ENCODE measurements around the gene LARGE1. TPM values are rescaled to one million over a fixed set of nuclear protein-coding genes. Genes with fewer than 3 reads are reported as not detected.

LARGE1 gene
- total and polyA plus RNA-seq, 9 of the 15 experiments (the other 6 are each of a cell fraction or from before 2014, with no cell fraction given): 0.01 to 0.66 (median 0.14) TPM; not detected in 2

- no peak for FAIRE-seq
- Histone ChIP-seq H2AFZ (ENCODE audit: low read depth, low read length) (no peak overlapping the region), H3K4me3 (no peak overlapping the region), H3K27ac (ENCODE audit: extremely low read depth, low read depth, low read length) (no peak overlapping the region), H3K9me3 (replicated peaks; ENCODE audit: control insufficient read depth, insufficient read depth, low read depth, low read length) (no peaks in the 10 kb centered on the region), H3K4me2 (ENCODE audit: insufficient read depth, low read length) (no peak overlapping the region), H3K79me2 (ENCODE audit: control insufficient read depth, insufficient read depth, low read length) (no peaks in the 10 kb centered on the region), H3K36me3 (ENCODE audit: control insufficient read depth, insufficient read depth, low read length) (no peaks in the 10 kb centered on the region), H3K27me3 (ENCODE audit: control insufficient read depth in 2 of 2, insufficient read depth in 2 of 2, low read length in 2 of 2) (no peaks in the 10 kb centered on the region), H3K9me1 (ENCODE audit: control insufficient read depth, insufficient read depth, low read length) (no peaks in the 10 kb centered on the region), H3K4me1 (replicated peaks in 1 of 2; ENCODE audit: control insufficient read depth in 2 of 2, insufficient read depth in 2 of 2, low read length in 2 of 2) (no peaks in the 10 kb centered on the region), H3K9ac (ENCODE audit: insufficient read depth in 1 of 2, low read depth in 2 of 2, low read length in 2 of 2) (no peak overlapping the region), H4K20me1 (replicated peaks; ENCODE audit: control insufficient read depth, insufficient read depth, low read length) (no peaks in the 10 kb centered on the region)
- no TSS peak for BruUV-seq (replicated peaks)
- no peak for ATAC-seq
- 2% methylated on average over 6 of the region's 7 CpGs for WGBS (ENCODE audit: insufficient coverage, low coverage, missing lambda C conversion rate)
- ChIA-PET CTCF (ENCODE audit: low intra/inter-chr PET ratio) (no interaction called here), POLR2A (interaction anchor here (0.5 kb wide), 1 partner anchor 257 kb away, joined by 3 read pairs; no protein-coding TSS in a partner anchor)
- in situ Hi-C loops (cut with MboI) (no loop called here), intact Hi-C loops (cut with micrococcal nuclease) (no loop called here)
- DNase-seq (ENCODE audit: extremely low read depth in 1 of 4, low spot score in 3 of 4): no peak
- TF ChIP-seq FOXJ2 (tag; IDR thresholded peaks at IDR 0.05) (no peak), SRSF1 (IDR thresholded peaks at IDR 0.05; ENCODE audit: low read depth, low read length) (no peak), HNRNPL (IDR thresholded peaks at IDR 0.05; ENCODE audit: low read depth, low read length) (no peak), ZNF316 (IDR thresholded peaks at IDR 0.05) (no peak), MYC (IDR thresholded peaks at IDR 0.05; ENCODE audit: low read depth, low read length) (no peak), MYC (CRISPR knock-in tag; IDR thresholded peaks at IDR 0.05; ENCODE audit: borderline replicate concordance, low read depth) (no peak), CSDE1 (IDR thresholded peaks at IDR 0.05) (no peak), NR2F6 (CRISPR knock-in tag; IDR thresholded peaks at IDR 0.05) (no peak), KHSRP (IDR thresholded peaks at IDR 0.05) (no peak), CCNT2 (IDR thresholded peaks at IDR 0.05; ENCODE audit: borderline replicate concordance, extremely low read depth, insufficient read length, low read depth, low read length) (no peak), THRAP3 (IDR thresholded peaks at IDR 0.05; ENCODE audit: borderline replicate concordance) (no peak), E2F6 (IDR thresholded peaks at IDR 0.05; ENCODE audit: borderline replicate concordance in 1 of 2, extremely low read depth in 1 of 2, insufficient read depth in 1 of 2, insufficient read length in 1 of 2, low read depth in 1 of 2, low read length in 1 of 2, poor library complexity in 1 of 2, severe bottlenecking in 1 of 2) (no peak), SRSF3 (IDR thresholded peaks at IDR 0.05; ENCODE audit: insufficient read depth, low read length) (no peak), MCM5 (IDR thresholded peaks at IDR 0.05; ENCODE audit: low read depth) (no peak), FOXA1 (IDR thresholded peaks at IDR 0.05; ENCODE audit: borderline replicate concordance) (no peak), ZNF324 (CRISPR knock-in tag; IDR thresholded peaks at IDR 0.05) (no peak), MAFF (IDR thresholded peaks at IDR 0.05; ENCODE audit: low read length) (no peak), TBL1XR1 (IDR thresholded peaks at IDR 0.05; ENCODE audit: low read length in 2 of 2) (no peak), RCOR1 (IDR thresholded peaks at IDR 0.05; ENCODE audit: borderline replicate concordance in 1 of 2, low read depth in 2 of 2, low read length in 2 of 2) (no peak), ZNF436 (CRISPR knock-in tag; IDR thresholded peaks at IDR 0.05) (no peak)
- TF ChIP-seq, protein P1, sequence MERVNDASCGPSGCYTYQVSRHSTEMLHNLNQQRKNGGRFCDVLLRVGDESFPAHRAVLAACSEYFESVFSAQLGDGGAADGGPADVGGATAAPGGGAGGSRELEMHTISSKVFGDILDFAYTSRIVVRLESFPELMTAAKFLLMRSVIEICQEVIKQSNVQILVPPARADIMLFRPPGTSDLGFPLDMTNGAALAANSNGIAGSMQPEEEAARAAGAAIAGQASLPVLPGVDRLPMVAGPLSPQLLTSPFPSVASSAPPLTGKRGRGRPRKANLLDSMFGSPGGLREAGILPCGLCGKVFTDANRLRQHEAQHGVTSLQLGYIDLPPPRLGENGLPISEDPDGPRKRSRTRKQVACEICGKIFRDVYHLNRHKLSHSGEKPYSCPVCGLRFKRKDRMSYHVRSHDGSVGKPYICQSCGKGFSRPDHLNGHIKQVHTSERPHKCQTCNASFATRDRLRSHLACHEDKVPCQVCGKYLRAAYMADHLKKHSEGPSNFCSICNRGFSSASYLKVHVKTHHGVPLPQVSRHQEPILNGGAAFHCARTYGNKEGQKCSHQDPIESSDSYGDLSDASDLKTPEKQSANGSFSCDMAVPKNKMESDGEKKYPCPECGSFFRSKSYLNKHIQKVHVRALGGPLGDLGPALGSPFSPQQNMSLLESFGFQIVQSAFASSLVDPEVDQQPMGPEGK (CRISPR knock-in tag; IDR thresholded peaks at IDR 0.05; ENCODE audit: borderline replicate concordance): no peak
Measured at GRCh38 chr22:33832558-33833151, 87.6 kb downstream of the LARGE1 start.

Measured in K562 (cell line).